Fibroblast of villous mesenchyme (primary cell): ENCODE measurements around the gene NXPH1. TPM values are rescaled to one million over a fixed set of nuclear protein-coding genes. Genes with fewer than 3 reads are reported as not detected.

Source experiments
- DNase-seq: peaks from one replicate; pipeline ENCODE4 v3.0.0-alpha.2; 2010; ENCODE audit warnings: low read depth
- H3K4me3 ChIP-seq: 2 replicates; pipeline ENCODE4 v1.5.1; 2011; ENCODE audit warnings: low read depth, mild to moderate bottlenecking, low read length
- CTCF ChIP-seq: IDR thresholded peaks from 2 replicates; pipeline ENCODE4 v1.5.1; 2012; ENCODE audit warnings: low read depth, mild to moderate bottlenecking, low read length; ENCODE audit not compliant: insufficient read depth
- total RNA-seq: library from RNA; depleted of rRNA; stranded (reverse); fragments of >200 nt; gene quantifications from 2 replicates; pipeline ENCODE4 v1.2.3, GENCODE V29; 2012

Gene NXPH1
- total RNA-seq, 1 donor: not detected

GRCh38 chr7:8739837-8740236 lies 306.4 kb downstream of the NXPH1 start:
- no peak for TF ChIP-seq CTCF
- no peak for DNase-seq
- H3K4me3 ChIP-seq: no peak overlapping the region

GRCh38 chr7:8742837-8743236 lies 309.4 kb downstream of the NXPH1 start:
- TF ChIP-seq CTCF: no peak
- H3K4me3 ChIP-seq: no peak overlapping the region
- no peak for DNase-seq

- no peak for DNase-seq
- TF ChIP-seq CTCF: no peak
- no peak overlapping the region for H3K4me3 ChIP-seq
Measured at GRCh38 chr7:8747338-8747737, 313.9 kb downstream of the NXPH1 start.

- no peak for DNase-seq
- no peak for TF ChIP-seq CTCF
- H3K4me3 ChIP-seq: no peak overlapping the region
Measured at GRCh38 chr7:8751557-8752231, 318.3 kb downstream of the NXPH1 start.

- no peak for DNase-seq
- no peak for TF ChIP-seq CTCF
Measured at GRCh38 chr7:8753355-8753754, 319.9 kb downstream of the NXPH1 start.

GRCh38 chr7:8761731-8762130 lies 328.3 kb downstream of the NXPH1 start:
- TF ChIP-seq CTCF: no peak
- DNase-seq: no peak
- no peak overlapping the region for H3K4me3 ChIP-seq

More at GRCh38 chr7:8753355-8753754, 319.9 kb downstream of the NXPH1 start:
- no peak overlapping the region for H3K4me3 ChIP-seq

GRCh38 chr7:8762803-8763202 lies 329.4 kb downstream of the NXPH1 start:
- H3K4me3 ChIP-seq: no peak overlapping the region
- no peak for DNase-seq
- TF ChIP-seq CTCF: no peak
